Vagina (tissue), 2 donors: ENCODE results near the gene KCNJ10.

Source experiments
- CTCF ChIP-seq, 3 experiments: fragments of 450-650 bp in 2 of 3; fragments of 200-600 bp in 1 of 3; sonication (generic) in 1 of 3; IDR thresholded peaks; one replicate each; pipeline ENCODE4 v1.5.1; 2017 to 2019; ENCODE audit warnings: antibody characterized with exemption in 3 of 3, mild to moderate bottlenecking in 2 of 3, moderate library complexity in 2 of 3
- POLR2A ChIP-seq, 2 donors: fragments of 450-650 bp; IDR thresholded peaks; one replicate each; pipeline ENCODE4 v1.6.1; 2017; ENCODE audit warnings: antibody characterized with exemption in 2 of 2, mild to moderate bottlenecking in 2 of 2, moderate library complexity in 2 of 2

GRCh38 chr1:160080381-160081100, 10.6 kb upstream of the KCNJ10 start:
- TF ChIP-seq CTCF (IDR thresholded peaks at IDR 0.05): no peak
- TF ChIP-seq POLR2A (IDR thresholded peaks at IDR 0.05): no peak
